Ovary (tissue), 9 donors: ENCODE measurements around the gene AKR1D1. TPM values are rescaled to one million over a fixed set of nuclear protein-coding genes. Genes with fewer than 3 reads are reported as not detected.

Experiments used
- DNase-seq, 5 donors: peaks; one replicate each; pipeline ENCODE4 v3.0.0-alpha.2; 2019 to 2020
- H3K27ac ChIP-seq, 2 donors: fragments of 200-600 bp; one replicate each; pipeline versions ENCODE4 v1.5.1 to v1.8.0; 2019 to 2022
- H3K27me3 ChIP-seq: fragments of 200-600 bp; one replicate; pipeline ENCODE4 v1.8.0; 2022
- H3K36me3 ChIP-seq: fragments of 200-600 bp; sonication (generic); one replicate; pipeline ENCODE4 v1.5.1; 2019
- H3K4me1 ChIP-seq: one replicate; pipeline ENCODE4 v1.8.1; 2013; ENCODE audit warnings: mild to moderate bottlenecking, moderate library complexity; ENCODE audit not compliant: insufficient read depth
- H3K4me3 ChIP-seq: fragments of 200-600 bp; sonication (generic); one replicate; pipeline ENCODE4 v1.5.1; 2017
- H3K9me3 ChIP-seq, 2 donors: fragments of 200-600 bp in 1 of 2; sonication (generic) in 1 of 2; one replicate each; pipeline versions ENCODE4 v1.5.1 to v1.8.1; 2013 to 2019; ENCODE audit warnings: mild to moderate bottlenecking in 1 of 2, moderate library complexity in 1 of 2
- CTCF ChIP-seq, 3 donors: fragments of 450-650 bp in 2 of 3; fragments of 200-600 bp in 1 of 3; IDR thresholded peaks; one replicate each; pipeline versions ENCODE4 v1.5.1 to v1.8.0; 2016 to 2022; ENCODE audit warnings: antibody characterized with exemption in 3 of 3, mild to moderate bottlenecking in 1 of 3
- EP300 ChIP-seq: sonication (generic); formaldehyde crosslinking; IDR thresholded peaks from one replicate; pipeline ENCODE4 v1.6.1; 2017; ENCODE audit warnings: antibody characterized with exemption
- POLR2A ChIP-seq: fragments of 450-650 bp; IDR thresholded peaks from one replicate; pipeline ENCODE4 v1.6.1; 2017; ENCODE audit warnings: antibody characterized with exemption, mild to moderate bottlenecking, moderate library complexity
- WGBS, 3 donors: extraction: QIAGEN DNeasy Blood & Tissue Kit in 1 of 3; methylation state at CpG; one replicate each; pipeline versions ENCODE4 v1.1.5 to v1.1.7; 2013 to 2017; 5-methylcytosine and 5-hydroxymethylcytosine counted together
- intact Hi-C, 4 donors: fragments of 100-400 bp; cut with DNase I; formaldehyde crosslinking; loops; one replicate each; pipeline versions ENCODE4 v1.11.0 to v1.15.1; 2022 to 2023
- polyA plus RNA-seq, 2 donors: library from polyadenylated mRNA; stranded (reverse); fragments of 200-250 nt in 1 of 2; fragments of 350-450 nt in 1 of 2; fragmentation: Illumina TruSeq in 1 of 2; extraction: RNeasy Lipid Tissue Mini Kit (QIAGEN cat#74804) in 1 of 2; gene quantifications; one replicate each; pipeline ENCODE4 v1.2.3, GENCODE V29; 2013 to 2014
- total RNA-seq, 7 donors: library from RNA; depleted of rRNA in 2 of 7; stranded (reverse); fragments of >200 nt in 2 of 7; fragmentation: NEBNext Ultra II Directional in 3 of 7; extraction: Animal tissue kit (Norgen Biotek cat#: 25700) in 3 of 7; gene quantifications; one replicate each; pipeline versions ENCODE4 v1.1.0 to v1.2.4, GENCODE V29; 2016 to 2023
- donor health status: DM: no; HTN: no; CAD: no; lungs with moderate emphysema.
- donor health status: DM: no; HTN: no; CAD: no.
- donor health status: Bipolar disorder and iron deficiency.
- donor health status: DM: yes; HTN: yes; CAD: no.
- donor health status: DM: no; HTN: no; CAD: no.
- donor health status: DM: yes; HTN: yes; CAD: no.

Gene AKR1D1
- total and polyA plus RNA-seq, 9 donors, result not detected

- intact Hi-C loops, result no loop called here
- no peaks in the 10 kb centered on the region for H3K4me1 ChIP-seq
- no peak for TF ChIP-seq POLR2A
- no peak for TF ChIP-seq EP300
- TF ChIP-seq CTCF (IDR thresholded peaks at IDR 0.05), result no peak
- H3K36me3 ChIP-seq, result no peaks in the 10 kb centered on the region
- DNase-seq, result no peak
- 53 to 54% (median 54%) methylated on average over 2 of the region's 2 CpGs for WGBS, 3 donors
- no peak overlapping the region for H3K4me3 ChIP-seq
- no peak overlapping the region for H3K27ac ChIP-seq
- no peaks in the 10 kb centered on the region for H3K9me3 ChIP-seq
- H3K27me3 ChIP-seq, result no peaks in the 10 kb centered on the region
These were observed 48.9 kb downstream of the AKR1D1 start for GRCh38 chr7:138125119-138125518.

- Histone ChIP-seq H3K27me3 (no peaks in the 10 kb centered on the region), H3K4me3 (no peak overlapping the region), H3K36me3 (no peaks in the 10 kb centered on the region), H3K4me1 (no peaks in the 10 kb centered on the region), H3K9me3 (no peaks in the 10 kb centered on the region), H3K27ac (no peak overlapping the region)
- 77 to 87% (median 86%) methylated on average over 2 of the region's 2 CpGs for WGBS, 3 donors
- TF ChIP-seq EP300, result no peak
- no peak for TF ChIP-seq POLR2A
- TF ChIP-seq CTCF (IDR thresholded peaks at IDR 0.05), result no peak
- no peak for DNase-seq
- intact Hi-C loops, result no loop called here
These were observed 49.4 kb downstream of the AKR1D1 start for GRCh38 chr7:138125598-138126111.

- no peak for DNase-seq
- Histone ChIP-seq H3K27me3 (no peaks in the 10 kb centered on the region), H3K4me1 (no peaks in the 10 kb centered on the region), H3K4me3 (no peak overlapping the region), H3K36me3 (no peaks in the 10 kb centered on the region), H3K9me3 (no peaks in the 10 kb centered on the region), H3K27ac (no peak overlapping the region)
- intact Hi-C loops, result no loop called here
- 79 to 93% (median 89%) methylated on average over 2 of the region's 2 CpGs for WGBS, 3 donors
- no peak for TF ChIP-seq EP300
- no peak for TF ChIP-seq POLR2A
- TF ChIP-seq CTCF (IDR thresholded peaks at IDR 0.05), result no peak
These were observed 50.7 kb downstream of the AKR1D1 start for GRCh38 chr7:138126928-138127327.

GRCh38 chr7:138127996-138128395, 51.7 kb downstream of the AKR1D1 start:
- no peak for DNase-seq
- no peaks in the 10 kb centered on the region for H3K4me1 ChIP-seq
- H3K27me3 ChIP-seq, result no peaks in the 10 kb centered on the region
- no peaks in the 10 kb centered on the region for H3K9me3 ChIP-seq
- 46 to 47% (median 46%) methylated on average over 2 of the region's 2 CpGs for WGBS, 3 donors
- intact Hi-C loops, result no loop called here
- H3K36me3 ChIP-seq, result no peaks in the 10 kb centered on the region
- no peak for TF ChIP-seq EP300
- no peak for TF ChIP-seq POLR2A
- TF ChIP-seq CTCF (IDR thresholded peaks at IDR 0.05), result no peak
- no peak overlapping the region for H3K4me3 ChIP-seq
- no peak overlapping the region for H3K27ac ChIP-seq
